Activated CD4-positive, alpha-beta T cell treated with anti-CD3 and anti-CD28 coated beads, Interleukin-10, Interleukin-2, amounts not matched to agents 100 ng/mL and 50 ng/mL, durations not matched to agents 16 hours and 8 hours (primary cell): Measurements from ENCODE around the gene ARHGEF17.
"Not testable (repeated sequence)": the region's sequence is repeated elsewhere in the genome, so short reads cannot be mapped to it uniquely, and the experiment has no call there.

Experiments used
- DNase-seq: peaks from one replicate; pipeline ENCODE4 v3.0.0-alpha.2; 2020

ARHGEF17 gene

DNA sequence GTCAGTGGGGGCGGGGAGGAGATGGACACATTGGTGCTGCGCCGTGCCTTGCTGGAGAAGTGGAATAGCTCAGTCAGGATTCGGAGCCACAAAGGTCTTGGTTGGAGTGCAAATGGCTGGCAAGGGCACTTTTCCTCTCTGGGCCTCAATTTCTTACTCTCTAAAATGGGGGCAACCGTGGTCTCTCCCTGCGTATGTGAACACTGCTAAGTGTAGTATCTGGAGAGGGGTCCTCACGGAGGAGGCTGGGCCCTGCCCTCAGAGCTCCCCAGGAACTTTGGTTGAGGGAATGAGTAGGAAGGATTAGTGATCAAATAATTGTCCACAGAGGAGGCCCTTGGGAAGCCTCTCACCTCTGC, 35.4 kb upstream of the ARHGEF17 start:
- no peak for DNase-seq

DNA sequence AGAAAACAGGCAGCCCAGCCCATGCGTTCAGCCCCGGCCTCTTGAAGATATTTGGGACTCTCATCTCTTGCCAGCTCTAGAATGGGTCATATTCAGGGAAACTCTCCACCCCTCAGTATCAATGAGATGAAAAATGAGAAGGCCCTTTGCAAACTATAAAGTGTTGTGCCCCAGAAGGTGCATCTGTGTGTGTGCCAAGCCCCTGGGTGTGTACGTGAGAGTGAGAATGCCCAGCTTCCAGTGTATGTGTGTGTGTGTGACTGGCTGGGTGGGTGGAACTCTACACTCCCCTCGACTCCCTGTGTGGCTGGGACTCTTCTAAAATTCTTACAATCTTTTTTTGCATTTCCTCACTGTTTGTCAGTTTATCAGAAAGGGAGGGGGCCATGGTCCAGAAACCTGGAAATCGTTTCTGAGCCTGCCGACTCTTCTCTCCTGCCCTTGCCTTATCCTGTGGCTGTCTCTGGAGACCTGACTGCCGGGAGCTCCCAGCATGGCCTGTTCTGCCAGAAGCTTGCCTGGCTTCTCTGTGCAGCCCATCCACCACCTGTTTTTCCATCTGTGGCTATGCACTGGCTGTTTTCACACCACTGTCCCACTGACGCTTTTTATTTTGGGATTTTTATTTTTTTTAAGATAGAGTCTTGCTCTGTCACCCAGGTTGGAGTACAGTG, 34.7 kb upstream of the ARHGEF17 start:
- DNase-seq, result no peak

DNA sequence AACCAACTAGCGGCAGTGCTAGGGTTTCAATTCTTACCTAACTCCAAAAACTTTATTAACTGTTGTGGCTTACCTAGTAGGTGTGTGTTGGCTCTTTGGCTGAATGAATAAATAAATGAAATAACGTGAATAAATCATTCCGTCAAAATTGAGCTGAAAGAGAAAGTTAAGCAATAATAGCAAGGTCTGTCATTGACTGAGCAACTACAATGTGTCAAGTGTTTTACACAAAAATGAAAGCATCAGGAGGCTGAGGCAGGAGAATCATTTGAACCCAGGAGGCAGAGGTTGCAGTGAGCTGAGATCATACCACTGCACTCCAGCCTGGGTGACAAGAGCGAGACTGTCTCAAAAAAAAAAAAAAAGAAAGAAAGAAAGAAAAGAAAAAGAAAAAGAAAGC, 33.9 kb upstream of the ARHGEF17 start:
- not testable (repeated sequence) for DNase-seq

DNA sequence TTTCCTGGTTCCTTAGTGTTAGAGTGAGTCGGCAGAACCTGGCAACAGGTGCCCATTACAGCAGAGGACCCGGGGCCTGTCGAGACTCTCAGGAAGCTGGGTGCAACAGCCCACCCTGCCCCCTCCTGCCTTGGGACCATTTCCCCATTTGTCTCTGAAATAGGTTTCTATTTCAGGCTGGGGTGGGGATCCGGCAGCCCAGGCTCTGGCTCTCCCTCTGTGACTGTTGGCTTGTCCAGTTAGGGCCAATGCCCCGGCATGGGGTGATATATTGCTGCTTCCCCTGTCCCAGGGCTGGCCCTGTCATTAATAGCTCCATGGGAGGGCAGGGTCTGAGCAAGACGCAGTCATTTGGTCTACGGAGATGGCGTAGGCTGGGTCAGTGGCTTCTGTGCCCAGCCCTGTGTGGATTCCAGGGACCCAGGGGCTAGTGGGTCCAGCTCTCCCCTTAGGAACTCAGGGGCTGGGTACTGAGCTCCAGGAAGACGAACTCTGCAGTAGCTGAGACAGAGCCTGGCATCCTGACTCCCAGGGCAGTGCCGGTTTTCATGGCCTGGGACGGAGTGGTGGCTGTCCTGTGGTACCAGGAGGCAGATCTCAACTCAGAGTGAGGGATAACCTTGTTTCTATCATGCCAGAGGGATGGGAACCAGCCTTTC, 33.2 kb upstream of the ARHGEF17 start:
- no peak for DNase-seq

DNA sequence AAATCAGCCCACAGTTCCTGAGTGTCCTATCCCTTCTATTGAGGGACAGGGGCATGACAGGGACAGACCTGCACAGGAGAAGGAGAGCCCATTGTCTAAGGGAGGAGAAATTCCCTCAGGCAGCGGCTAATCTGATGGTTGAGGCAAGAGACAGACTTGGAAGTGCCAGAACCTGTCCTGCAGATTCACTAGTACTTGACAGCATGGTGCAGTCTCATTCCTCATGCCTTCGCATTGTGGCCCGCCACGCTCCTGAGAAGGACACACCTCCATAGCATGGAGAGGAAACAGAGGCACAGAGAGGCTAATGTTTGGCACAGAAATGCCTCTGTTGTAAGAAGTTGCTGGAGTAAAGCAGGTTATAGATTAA, 32.7 kb upstream of the ARHGEF17 start:
- no peak for DNase-seq

DNA sequence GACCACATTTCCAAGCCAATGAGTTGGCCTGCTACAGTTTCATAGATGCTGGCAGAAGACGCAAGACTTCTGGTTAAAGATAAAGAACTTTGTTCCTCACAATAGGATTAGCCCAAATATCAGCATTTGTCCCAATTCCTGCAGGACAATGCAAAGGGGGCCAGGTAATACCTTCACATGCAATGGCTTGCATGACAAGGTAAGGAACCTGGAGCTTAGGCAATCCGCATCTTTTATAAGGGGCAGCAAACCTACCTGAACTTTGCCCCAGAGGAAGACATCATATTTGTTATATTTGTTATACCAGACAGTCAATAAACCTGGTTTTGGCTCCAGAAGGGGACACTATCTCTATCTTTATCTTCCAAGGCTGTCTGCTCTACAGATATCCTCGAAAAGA, 30.6 kb upstream of the ARHGEF17 start:
- no peak for DNase-seq

DNA sequence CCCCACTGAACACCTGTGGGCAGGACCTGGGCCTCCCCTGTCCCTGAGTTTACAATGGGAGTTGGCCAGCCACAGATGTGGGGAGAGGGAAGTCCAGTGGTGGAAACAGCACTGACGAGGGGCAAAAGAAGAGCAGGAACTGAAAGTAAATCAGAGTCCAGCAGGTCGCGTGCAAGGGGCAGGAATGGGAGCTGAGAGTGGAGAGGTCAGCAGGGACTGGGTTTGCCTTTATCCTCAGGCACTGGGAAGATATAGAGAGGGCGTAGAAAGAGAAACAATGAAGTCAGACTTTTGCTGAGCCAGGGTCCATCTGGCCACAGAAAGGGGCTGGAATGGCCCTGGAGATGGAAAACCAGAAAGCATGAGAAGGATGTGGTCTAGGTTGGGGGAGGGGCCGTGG, 27.4 kb upstream of the ARHGEF17 start:
- no peak for DNase-seq

DNA sequence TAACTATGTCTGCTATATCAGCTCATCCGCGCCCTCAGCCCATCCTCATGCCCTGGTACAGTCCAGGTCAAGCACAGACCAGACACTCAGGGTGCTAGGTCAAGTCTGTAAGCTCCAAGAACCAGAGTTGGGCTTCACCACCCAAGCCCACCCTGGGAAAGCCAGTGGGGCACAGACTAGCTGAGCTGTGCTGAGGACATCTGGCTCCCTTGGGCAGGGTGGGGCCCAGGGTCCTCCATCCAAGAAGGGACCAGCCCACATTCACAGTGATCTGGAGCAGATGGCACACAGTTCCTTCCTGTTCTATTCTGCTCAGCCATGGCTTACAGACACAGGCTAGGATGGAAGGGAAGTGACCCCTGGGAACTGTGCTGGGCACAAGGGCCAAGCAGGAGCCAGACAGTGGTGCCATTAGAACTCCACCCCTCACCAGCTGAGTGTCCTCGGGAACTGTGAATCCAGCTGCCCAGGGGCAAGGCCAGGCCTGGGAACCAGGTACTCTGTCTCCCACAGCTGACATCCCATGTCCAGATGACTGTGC, 26.8 kb upstream of the ARHGEF17 start:
- DNase-seq, result no peak

DNA sequence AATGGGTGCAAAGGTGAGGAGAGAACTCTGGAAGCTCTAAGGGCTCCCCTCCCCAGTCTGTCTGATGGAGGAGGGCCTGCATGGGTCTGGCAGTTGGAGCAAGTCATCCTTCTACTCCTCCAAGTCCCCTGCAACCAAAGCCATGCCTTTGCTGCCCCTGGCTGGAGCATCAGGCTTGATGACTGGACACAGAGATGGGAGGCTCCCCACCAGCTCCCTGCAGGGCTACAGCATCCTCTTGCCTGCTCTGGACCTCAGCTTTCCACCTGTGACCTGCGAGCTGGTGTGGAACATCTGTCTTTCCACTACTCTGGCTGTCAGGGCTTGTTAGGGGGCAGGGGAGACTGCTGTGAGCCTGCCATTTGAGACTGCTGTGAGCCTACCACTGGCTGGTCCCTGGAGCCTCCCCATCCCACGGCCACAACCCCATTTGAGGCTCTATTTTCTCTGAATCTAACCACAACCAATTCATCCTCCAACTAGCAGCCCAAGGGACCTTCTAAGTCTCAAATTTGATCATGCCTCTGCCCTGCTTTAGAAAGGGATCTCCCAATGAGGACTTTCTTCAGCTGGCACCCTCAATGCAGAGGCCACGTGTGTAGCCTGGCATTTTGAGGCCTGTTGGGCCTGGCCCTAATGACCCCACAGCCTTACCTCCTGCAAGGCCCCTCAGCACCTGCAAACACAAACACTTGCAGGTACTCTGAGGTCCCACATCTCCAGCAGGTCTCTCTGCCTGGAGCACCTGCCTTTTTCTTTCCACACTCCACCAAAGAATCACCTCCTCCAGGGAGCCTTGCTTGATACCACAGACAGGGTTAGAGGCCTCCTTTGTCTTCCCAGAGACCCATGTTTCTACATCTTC, 26.0 kb upstream of the ARHGEF17 start:
- no peak for DNase-seq

DNA sequence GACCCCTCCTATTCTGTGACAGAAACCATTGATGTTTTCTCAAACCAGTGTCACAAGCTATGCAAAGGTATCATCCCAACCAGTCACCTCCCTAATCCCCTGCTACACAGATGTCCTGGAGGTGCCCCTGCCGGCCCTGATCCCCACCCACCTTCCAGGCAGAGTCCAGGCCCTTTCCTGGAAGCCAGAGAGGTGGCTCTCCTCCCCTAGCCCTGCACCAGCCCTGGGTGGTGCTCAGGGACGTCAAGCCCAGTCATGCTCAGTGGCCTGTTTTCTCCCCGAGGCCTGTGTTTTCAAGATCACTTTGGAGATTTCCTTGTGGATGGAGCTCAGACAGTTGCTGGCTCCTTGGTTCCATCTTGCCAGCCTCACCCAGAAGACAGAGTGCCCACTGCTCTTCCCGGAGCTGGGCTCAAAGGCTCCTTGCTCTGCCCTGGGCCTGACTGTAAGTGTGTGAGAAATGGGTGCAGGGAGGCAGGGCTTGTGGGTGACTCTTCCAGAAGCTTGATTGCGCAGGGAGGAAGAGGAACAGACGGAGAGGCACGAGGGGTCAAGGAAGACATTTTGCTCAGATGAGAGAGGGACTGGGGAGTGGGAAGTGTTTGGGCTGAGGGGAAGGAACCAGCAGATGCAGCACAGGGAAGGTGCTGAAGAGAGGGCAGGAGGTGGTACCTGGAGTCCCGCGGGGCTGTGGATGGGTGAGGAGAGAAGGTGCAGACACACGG, 24.6 kb upstream of the ARHGEF17 start:
- DNase-seq, result no peak

DNA sequence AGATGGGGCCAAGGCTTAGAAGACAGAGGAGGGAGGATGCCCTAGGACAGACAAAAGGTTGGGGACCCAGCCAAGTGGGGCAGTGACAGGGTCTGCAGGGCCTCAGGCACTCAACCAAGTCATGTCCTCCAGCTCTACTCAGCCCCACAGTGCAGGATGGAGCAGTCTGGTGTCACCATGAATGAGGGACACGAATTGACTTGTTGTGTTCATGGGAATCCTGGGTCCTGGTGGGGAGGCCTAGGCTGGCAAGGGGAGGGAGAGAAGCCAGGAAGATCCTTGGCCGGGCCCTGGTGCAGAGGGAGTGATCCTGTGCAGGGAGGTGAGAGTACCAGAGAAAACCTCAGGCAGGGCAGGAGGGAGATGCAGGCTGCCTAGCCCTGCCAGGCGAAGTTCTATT, 24.0 kb upstream of the ARHGEF17 start:
- no peak for DNase-seq

DNA sequence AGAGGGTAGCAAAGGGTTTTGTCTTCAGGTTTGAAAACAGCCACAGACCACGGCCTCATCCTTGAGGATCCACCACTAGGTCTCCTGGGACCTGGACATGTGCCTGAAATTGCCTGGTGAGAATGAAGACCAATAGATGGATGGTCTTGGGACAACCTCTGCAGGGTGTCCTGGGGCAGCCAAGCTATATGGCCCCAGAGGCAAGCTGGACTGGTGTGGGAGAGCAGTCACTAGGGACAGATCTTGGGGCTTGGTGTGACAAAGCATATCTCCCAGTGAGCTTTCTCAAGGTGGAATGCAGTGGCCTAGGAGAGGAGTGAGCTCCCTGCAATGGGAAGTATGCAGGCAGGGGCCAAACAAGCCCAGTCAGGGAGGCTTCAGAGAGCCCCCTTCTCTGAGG, 22.4 kb upstream of the ARHGEF17 start:
- no peak for DNase-seq

DNA sequence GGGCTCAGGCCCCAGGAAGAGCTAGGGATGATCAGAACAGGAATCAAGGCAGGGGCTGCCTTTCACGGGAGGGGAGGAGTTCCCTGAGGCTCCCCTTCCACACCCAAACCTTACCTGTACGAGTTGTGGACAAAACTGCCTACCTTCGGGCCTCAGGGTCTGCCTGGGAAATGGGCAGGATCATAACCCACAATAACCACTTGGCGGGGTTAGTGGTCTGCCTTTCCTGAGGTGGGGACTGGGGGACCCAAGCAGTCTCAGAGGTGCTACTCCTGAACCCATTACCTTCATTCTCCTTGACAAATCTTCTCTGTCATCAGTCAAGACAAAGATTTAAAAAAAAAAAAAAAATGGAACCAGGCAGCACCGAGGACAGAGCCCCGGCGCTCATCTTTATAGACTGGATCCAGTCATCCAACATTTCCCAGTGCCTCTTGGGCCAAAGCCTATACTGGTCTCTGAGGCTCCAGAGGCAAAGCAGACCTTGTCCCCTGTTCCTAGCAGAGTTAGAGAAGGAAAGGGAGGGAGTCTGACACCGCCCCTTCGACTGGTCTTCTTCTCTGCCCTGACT, 21.8 kb upstream of the ARHGEF17 start:
- no peak for DNase-seq

DNA sequence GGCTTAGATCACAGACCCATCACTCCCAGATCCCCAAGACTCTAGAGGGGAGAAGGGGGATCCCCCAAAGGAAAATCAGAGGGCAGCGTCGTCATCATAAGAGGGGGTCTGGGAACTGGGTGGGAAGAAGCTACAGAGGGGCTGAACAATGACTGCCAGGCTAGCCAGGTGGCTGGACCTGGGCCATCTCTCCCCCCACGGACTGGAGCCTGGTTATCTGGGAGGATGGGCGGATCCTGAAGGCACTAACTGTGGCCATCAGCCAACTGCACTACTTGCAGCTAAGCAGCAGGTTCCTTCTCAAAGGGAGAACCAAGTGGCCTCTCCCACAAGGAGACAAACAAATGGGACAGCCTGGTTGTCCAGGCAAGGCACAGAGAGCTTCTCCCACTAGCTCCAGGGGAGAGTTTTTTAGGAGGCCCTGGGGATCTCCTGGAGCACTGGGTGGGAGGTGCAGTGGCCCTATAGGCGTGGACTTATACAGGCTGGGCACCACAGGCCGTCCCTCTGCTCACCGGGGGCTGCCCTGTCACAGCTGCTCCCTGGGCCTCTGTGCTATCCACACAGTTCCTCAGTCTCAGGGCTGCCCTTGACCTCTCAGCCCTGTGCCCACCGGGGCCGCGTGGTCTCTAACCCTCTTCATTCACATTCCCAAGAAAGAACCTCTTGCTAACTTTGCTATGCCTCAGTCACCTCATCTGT, 20.5 kb upstream of the ARHGEF17 start:
- no peak for DNase-seq

DNA sequence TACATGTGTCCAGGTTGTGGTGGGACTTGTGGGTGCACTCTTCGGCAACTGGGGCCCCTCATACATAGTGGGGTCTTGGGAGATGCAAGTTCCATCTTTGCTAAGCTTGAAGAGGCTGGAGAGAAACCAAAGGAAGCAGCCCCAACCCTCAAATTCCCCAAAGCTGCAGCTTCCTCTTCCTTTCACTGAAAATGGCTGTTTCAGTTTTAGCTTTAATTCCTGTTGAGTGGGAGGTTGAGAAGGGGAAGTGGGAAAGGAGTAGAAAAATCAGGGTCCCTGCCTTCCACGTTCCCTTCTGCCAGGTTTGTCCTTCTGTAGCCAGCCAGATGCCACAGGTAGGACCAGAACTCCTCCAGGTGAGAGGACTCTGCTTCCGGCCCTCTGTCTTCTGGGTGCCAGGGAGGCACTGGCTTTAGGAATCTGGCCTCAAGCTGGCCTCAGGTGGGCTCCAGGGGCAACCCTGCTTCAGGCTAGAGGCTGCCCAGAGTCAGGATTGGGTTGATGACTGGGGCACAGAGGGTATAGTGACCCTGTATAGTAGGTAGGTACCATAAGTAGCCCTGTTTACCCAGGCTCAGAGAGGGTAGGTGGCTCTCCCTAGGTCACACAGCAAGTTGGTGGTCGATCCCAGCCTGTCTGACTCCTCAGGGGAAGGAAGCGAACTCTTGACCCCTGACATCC, 19.7 kb upstream of the ARHGEF17 start:
- no peak for DNase-seq

DNA sequence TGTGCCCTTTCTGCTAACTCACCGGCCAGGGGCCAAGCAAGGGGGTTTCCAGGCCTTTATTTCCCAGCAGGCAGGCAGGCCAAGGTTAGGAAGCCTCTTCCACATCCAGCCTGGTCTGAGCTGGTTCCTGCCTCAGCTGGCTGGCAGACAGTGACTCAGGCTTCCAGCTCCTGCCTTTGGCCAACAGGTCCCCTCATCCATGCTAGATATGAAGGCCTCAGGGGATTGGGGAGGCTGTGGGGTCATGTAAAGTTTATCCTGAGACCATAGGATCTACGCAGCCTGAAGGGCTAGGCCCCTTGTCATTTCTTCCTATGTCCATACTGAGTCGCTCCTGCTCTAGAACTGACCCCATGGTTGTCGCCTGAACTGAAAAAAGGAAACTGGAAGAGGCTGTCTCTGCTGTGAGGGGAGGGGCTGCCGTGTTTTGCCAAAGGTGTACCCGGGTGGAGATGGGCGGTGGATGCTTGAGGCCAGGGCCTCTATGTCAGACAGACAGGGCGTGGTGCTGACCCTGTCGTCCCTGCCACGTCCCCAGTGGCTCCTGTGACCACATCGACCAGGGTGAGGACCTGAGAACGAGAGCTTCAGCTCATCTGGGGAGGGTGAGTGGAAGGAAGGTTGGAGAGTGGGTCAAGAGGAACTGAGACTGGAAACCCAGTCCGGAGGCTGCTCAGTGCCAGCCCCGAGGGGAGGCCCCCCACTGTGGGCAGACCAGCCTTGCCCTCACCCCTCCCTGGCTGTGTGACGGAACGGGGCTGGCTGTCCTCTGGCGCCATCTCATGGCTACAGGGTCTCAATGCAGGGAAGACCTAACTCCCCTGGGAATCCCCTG, 19.0 kb upstream of the ARHGEF17 start:
- DNase-seq, result peak; percentile 63

DNA sequence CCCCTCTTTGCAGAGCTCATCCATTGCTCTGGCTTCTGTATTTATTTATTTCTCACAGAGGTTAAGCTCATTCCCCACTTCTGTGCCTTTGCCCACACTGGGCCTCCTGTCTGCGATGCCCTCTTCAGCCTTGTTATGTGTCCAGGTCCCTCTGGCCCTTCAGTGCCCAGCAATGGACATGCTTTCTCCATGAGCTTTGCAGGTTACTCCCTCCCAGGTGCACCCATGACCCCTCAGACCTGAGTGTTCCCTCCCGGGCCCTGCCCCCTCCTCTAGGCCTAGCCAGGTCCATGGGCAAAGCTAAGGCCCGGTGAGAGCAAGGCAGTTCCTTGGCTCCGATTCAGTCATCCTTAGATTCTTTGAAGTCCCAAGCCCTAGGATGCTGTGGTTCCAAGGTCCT, 17.5 kb upstream of the ARHGEF17 start:
- no peak for DNase-seq

DNA sequence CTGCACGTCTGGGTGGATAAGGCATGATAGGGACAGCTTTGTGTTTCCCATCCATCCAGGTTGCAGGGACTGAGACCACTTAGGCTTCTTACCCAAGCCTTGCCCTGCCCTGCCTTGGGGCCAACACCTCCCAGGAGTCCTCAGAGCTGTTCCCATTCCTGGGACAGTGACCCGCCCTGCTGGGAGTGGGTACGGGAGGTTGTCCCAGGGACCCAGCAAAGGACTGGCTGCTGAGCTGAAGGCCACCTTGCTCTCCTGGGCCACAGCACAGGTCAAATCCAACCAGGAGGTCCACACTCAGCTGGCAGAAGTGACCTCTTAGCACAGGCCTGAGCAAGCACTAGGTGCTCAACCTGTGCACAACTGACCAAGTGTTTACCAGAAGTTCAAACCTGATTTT, 16.9 kb upstream of the ARHGEF17 start:
- DNase-seq, result no peak

DNA sequence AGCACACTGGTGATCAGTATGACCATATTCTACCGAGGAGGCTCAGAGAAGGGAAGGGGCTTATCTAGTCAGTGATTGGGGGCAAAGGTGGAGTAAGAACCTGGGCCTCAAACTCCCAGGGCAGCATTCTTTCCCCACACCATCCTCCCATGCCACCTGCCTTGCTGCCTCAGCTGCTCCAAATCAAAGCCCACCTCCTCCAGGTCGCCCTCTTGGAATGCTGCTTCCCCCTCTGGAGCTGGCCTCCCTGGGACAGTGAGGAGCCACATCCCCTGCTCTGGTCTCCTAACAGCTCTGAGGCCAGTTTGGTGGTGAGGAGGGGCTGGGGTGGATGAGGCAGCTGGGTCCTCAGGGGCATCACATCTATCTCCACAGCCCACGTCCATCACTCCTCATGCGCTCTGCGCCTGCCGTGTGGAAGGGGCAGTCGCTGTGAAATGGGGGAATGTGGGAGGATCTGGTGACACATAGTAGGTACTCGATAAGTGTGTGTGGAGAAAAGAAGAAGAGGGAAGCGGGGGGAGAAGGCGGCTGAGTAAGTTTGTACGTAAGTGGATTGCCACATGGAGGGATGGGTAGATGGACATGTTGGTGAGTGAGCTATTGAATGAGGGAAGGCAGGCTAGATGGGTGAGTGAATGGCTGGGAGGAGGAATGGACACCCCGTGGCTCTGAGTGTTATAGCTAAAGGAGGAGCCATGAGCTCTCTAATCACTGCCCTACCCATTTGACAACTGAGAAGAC, 16.1 kb upstream of the ARHGEF17 start:
- no peak for DNase-seq

DNA sequence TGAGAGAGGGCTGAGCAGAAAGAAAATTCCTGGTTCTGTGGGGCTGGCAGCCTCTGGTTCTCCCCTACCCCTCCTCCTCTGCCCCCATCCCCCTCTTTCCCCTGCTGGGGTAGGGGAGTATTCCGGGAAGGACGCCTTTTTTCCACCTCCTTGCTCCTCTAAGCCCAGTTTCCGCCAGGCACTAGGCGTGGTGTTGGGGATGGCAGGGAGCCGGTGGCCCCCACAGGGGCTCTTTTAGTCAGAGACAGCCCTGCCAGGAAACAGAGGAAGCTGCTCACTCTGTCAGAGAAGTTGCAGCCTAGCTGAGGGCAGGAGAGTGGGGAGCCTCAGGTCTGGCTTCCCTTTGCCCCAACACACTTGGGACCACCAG, 15.6 kb upstream of the ARHGEF17 start:
- no peak for DNase-seq
